HG03139 (cell line): ENCODE data around the gene LUC7L3.

Experiments
- ATAC-seq: cut with Tn5 transposase; IDR thresholded peaks from one replicate; pipeline ENCODE4 v1.9.1; 2021; ENCODE audit not compliant: unreplicated experiment

Gene LUC7L3

GRCh38 chr17:50685691-50686493, 33.5 kb upstream of the LUC7L3 start:
- ATAC-seq, result no peak

- ATAC-seq, result no peak
These were observed 32.8 kb upstream of the LUC7L3 start for GRCh38 chr17:50686494-50687199.

GRCh38 chr17:50687200-50688066, 32.0 kb upstream of the LUC7L3 start:
- ATAC-seq, result no peak

- ATAC-seq, result no peak
These were observed 31.2 kb upstream of the LUC7L3 start for GRCh38 chr17:50688245-50688644.

GRCh38 chr17:50689251-50689650, 30.2 kb upstream of the LUC7L3 start:
- no peak for ATAC-seq

- no peak for ATAC-seq
These were observed 29.2 kb upstream of the LUC7L3 start for GRCh38 chr17:50689956-50690886.

GRCh38 chr17:50690887-50691549, 28.4 kb upstream of the LUC7L3 start:
- ATAC-seq, result no peak

GRCh38 chr17:50691550-50692447, 27.6 kb upstream of the LUC7L3 start:
- no peak for ATAC-seq

GRCh38 chr17:50692448-50693035, 26.9 kb upstream of the LUC7L3 start:
- ATAC-seq, result no peak

GRCh38 chr17:50693036-50693682, 26.2 kb upstream of the LUC7L3 start:
- ATAC-seq, result no peak

GRCh38 chr17:50696365-50696879, 23.0 kb upstream of the LUC7L3 start:
- no peak for ATAC-seq

- no peak for ATAC-seq
These were observed 22.3 kb upstream of the LUC7L3 start for GRCh38 chr17:50697062-50697461.

GRCh38 chr17:50697663-50698272, 21.6 kb upstream of the LUC7L3 start:
- ATAC-seq, result no peak

GRCh38 chr17:50699410-50699809, 20.0 kb upstream of the LUC7L3 start:
- no peak for ATAC-seq

GRCh38 chr17:50703162-50703561, 16.2 kb upstream of the LUC7L3 start:
- no peak for ATAC-seq

- ATAC-seq, result peak; percentile 83
These were observed 11.9 kb upstream of the LUC7L3 start, which contains the start of gene ANKRD40 for GRCh38 chr17:50707289-50708049. Gene ANKRD40 (minus strand): TSS chr17:50707914. CDS start chr17:50707654, 260 bp downstream.
